Adrenal gland (tissue), 5 donors: ENCODE measurements around the gene PTPRO.

ENCODE experiments used
- POLR2A ChIP-seq, 2 donors: fragments of 450-650 bp; IDR thresholded peaks; one replicate each; pipeline ENCODE4 v1.6.1; 2017; ENCODE audit warnings: antibody characterized with exemption in 2 of 2, mild to moderate bottlenecking in 2 of 2, moderate library complexity in 1 of 2
- TF ChIP-seq, protein P1 (sequence below), 6 experiments: fragments of 450-650 bp in 4 of 6; fragments of 200-600 bp in 2 of 6; sonication (generic) in 1 of 6; IDR thresholded peaks; 1 replicate in 5 of 6; 2 replicates in 1 of 6; pipeline versions ENCODE4 v1.5.1 to v1.8.0; 2016 to 2021; ENCODE audit warnings: antibody characterized with exemption in 6 of 6, mild to moderate bottlenecking in 2 of 6, moderate library complexity in 1 of 6
- donor health status: DM: no; HTN: no; CAD: no.

DNA sequence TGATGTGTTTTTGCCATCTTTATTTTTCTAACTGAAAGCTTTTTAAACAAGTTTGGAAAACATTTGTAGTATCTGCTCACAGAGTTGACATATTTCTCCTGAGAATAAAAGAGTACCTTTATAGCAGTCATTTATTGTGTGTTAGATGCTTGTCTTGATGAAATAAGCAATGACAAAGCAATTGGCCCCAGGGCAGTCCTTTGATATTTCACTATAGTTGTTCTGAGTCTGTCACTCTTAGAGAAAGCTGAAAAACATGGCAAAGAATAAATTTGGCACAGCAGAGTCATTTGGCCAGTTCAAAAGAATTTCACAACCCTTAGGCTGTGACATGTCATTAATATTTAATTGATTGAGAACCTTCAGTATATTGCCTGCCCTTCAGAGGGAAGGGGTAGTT is 166.2 kb downstream of the PTPRO start:
- TF ChIP-seq, protein P1, sequence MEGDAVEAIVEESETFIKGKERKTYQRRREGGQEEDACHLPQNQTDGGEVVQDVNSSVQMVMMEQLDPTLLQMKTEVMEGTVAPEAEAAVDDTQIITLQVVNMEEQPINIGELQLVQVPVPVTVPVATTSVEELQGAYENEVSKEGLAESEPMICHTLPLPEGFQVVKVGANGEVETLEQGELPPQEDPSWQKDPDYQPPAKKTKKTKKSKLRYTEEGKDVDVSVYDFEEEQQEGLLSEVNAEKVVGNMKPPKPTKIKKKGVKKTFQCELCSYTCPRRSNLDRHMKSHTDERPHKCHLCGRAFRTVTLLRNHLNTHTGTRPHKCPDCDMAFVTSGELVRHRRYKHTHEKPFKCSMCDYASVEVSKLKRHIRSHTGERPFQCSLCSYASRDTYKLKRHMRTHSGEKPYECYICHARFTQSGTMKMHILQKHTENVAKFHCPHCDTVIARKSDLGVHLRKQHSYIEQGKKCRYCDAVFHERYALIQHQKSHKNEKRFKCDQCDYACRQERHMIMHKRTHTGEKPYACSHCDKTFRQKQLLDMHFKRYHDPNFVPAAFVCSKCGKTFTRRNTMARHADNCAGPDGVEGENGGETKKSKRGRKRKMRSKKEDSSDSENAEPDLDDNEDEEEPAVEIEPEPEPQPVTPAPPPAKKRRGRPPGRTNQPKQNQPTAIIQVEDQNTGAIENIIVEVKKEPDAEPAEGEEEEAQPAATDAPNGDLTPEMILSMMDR (IDR thresholded peaks at IDR 0.05), result no peak
- no peak for TF ChIP-seq POLR2A (IDR thresholded peaks at IDR 0.05)
